GM12878 (cell line): ENCODE measurements around the gene AK5. TPM values are rescaled to one million over a fixed set of nuclear protein-coding genes. Genes with fewer than 3 reads are reported as not detected.

Source experiments
- ATAC-seq: fragments of 200-7000 bp; cut with Tn5 transposase; 3 replicates; pipeline ENCODE4 v1.9.1; 2020; ENCODE audit warnings: mild to moderate bottlenecking, moderate library complexity
- BruUV-seq: library from RNA; stranded (reverse); fragments of 400-500 nt; replicated peaks from 2 replicates; lab custom pipeline; 2021; lab: Mats Ljungman, UMichigan
- CTCF ChIA-PET: fragments of 300-600 bp; sonication (Branson Sonifier 250); formaldehyde crosslinking; extraction: SDS; loops from one replicate; lab custom pipeline; 2021; ENCODE audit warnings: inconsistent platforms; lab: Yijun Ruan, JAX
- POLR2A ChIA-PET: fragments of 350-600 bp; formaldehyde crosslinking; extraction: SDS; loops from one replicate; lab custom pipeline; 2021; ENCODE audit warnings: inconsistent platforms; lab: Charles Lee
- RAD21 ChIA-PET: fragments of 300-600 bp; sonication (Branson Sonifier 250); formaldehyde crosslinking; loops from one replicate; lab custom pipeline; 2023; ENCODE audit warnings: antibody characterized with exemption; ENCODE audit not compliant: unreplicated experiment; lab: Charles Lee
- SMC1A ChIA-PET: fragments of 300-600 bp; sonication (Branson Sonifier 250); formaldehyde crosslinking; loops from one replicate; lab custom pipeline; 2023; ENCODE audit not compliant: unreplicated experiment, uncharacterized antibody; lab: Charles Lee
- DNase-seq: peaks from one replicate; pipeline ENCODE4 v3.0.0-alpha.2; 2011; ENCODE audit warnings: low read depth, low spot score
- FAIRE-seq: peaks from 3 replicates; lab custom pipeline; 2011; peaks lifted over from hg19 to GRCh38; lab: Jason Lieb, UNC
- H2AFZ ChIP-seq: 2 replicates; pipeline ENCODE4 v1.6.0; 2011; ENCODE audit warnings: low read depth, low read length, control low read depth; ENCODE audit not compliant: control insufficient read depth
- H3K27ac ChIP-seq: 2 replicates; pipeline ENCODE4 v1.5.1; 2011; ENCODE audit warnings: control low read depth; ENCODE audit not compliant: control insufficient read depth, insufficient read depth
- H3K27me3 ChIP-seq, 2 experiments: replicated peaks in 1 of 2; 2 replicates each; pipeline versions ENCODE4 v1.6.0 to v1.6.1; 2011; ENCODE audit warnings: low read length in 1 of 2; ENCODE audit not compliant: control insufficient read depth in 2 of 2, insufficient read depth in 2 of 2
- H3K36me3 ChIP-seq, 2 experiments: 2 replicates each; pipeline ENCODE4 v1.5.1; 2011; ENCODE audit warnings: low read length in 1 of 2; ENCODE audit not compliant: control insufficient read depth in 2 of 2, insufficient read depth in 2 of 2
- H3K4me1 ChIP-seq: 2 replicates; pipeline ENCODE4 v1.6.1; 2011; ENCODE audit warnings: mild to moderate bottlenecking, low read length, moderate library complexity, mixed read lengths; ENCODE audit not compliant: control insufficient read depth, insufficient read depth
- H3K4me2 ChIP-seq: 2 replicates; pipeline ENCODE4 v1.6.0; 2011; ENCODE audit warnings: control low read depth; ENCODE audit not compliant: control insufficient read depth, insufficient read depth
- H3K4me3 ChIP-seq: fragments of 200-600 bp; sonication (generic); 2 replicates; pipeline ENCODE4 v1.5.1; 2016
- H3K79me2 ChIP-seq: 2 replicates; pipeline ENCODE4 v1.6.0; 2011; ENCODE audit warnings: low read length; ENCODE audit not compliant: control insufficient read depth, insufficient read depth
- H3K9ac ChIP-seq: 2 replicates; pipeline ENCODE4 v1.8.0; 2011; ENCODE audit warnings: low read length, control low read depth, mixed read lengths; ENCODE audit not compliant: control insufficient read depth, insufficient read depth
- H3K9me3 ChIP-seq: replicated peaks from 3 replicates; pipeline ENCODE4 v1.5.1; 2011; ENCODE audit warnings: mild to moderate bottlenecking, low read length; ENCODE audit not compliant: control insufficient read depth, insufficient read depth
- H4K20me1 ChIP-seq: 2 replicates; pipeline ENCODE4 v1.6.0; 2011; ENCODE audit not compliant: control insufficient read depth, insufficient read depth
- ASH2L ChIP-seq: fragments of 300-600, 200-600 bp; sonication (generic); IDR thresholded peaks from 2 replicates; pipeline ENCODE4 v1.6.1; 2017; ENCODE audit warnings: low read depth, mild to moderate bottlenecking, borderline replicate concordance
- ATF2 ChIP-seq: IDR thresholded peaks from 2 replicates; pipeline ENCODE4 v1.6.1; 2012; ENCODE audit warnings: low read length, inconsistent platforms
- BCLAF1 ChIP-seq: fragments of 450-650 bp; IDR thresholded peaks from 2 replicates; pipeline ENCODE4 v1.6.1; 2017; ENCODE audit warnings: antibody characterized with exemption, mild to moderate bottlenecking, moderate library complexity
- CBX5 ChIP-seq: sonication (generic); IDR thresholded peaks from 2 replicates; pipeline ENCODE4 v1.6.1; 2016; ENCODE audit warnings: low read depth, moderate library complexity, mild to moderate bottlenecking, inconsistent platforms
- CHD1 ChIP-seq: IDR thresholded peaks from 2 replicates; pipeline ENCODE4 v1.6.1; 2012; ENCODE audit warnings: low read depth, low read length, improper control_type of control experiment
- EP300 ChIP-seq, 2 experiments: fragments of 150-350 bp in 1 of 2; IDR thresholded peaks; 2 replicates each; pipeline ENCODE4 v1.6.1; 2011 to 2012; ENCODE audit warnings: low read depth in 2 of 2, low read length in 2 of 2, borderline replicate concordance in 1 of 2, improper control_type of control experiment in 1 of 2, inconsistent platforms in 1 of 2; ENCODE audit not compliant: control insufficient read depth in 1 of 2
- IRF4 ChIP-seq: IDR thresholded peaks from 2 replicates; pipeline ENCODE4 v1.6.1; 2011; ENCODE audit warnings: low read depth, low read length
- KAT2A ChIP-seq: conservative IDR thresholded peaks from 2 replicates; pipeline ENCODE4 v1.6.1; 2011; ENCODE audit warnings: low read depth, low read length; ENCODE audit not compliant: control insufficient read depth
- NBN ChIP-seq: fragments of 450-650 bp; IDR thresholded peaks from 2 replicates; pipeline ENCODE4 v1.6.1; 2016
- NR2C1 ChIP-seq: fragments of 450-650 bp; IDR thresholded peaks from 2 replicates; pipeline ENCODE4 v1.6.1; 2017; ENCODE audit warnings: antibody characterized with exemption, mild to moderate bottlenecking, moderate library complexity
- NRF1 ChIP-seq: conservative IDR thresholded peaks from 2 replicates; pipeline ENCODE4 v1.6.1; 2011; ENCODE audit warnings: mild to moderate bottlenecking, low read depth, low read length, improper control_type of control experiment
- POLR2AphosphoS2 ChIP-seq: IDR thresholded peaks from 2 replicates; pipeline ENCODE4 v1.6.1; 2011; ENCODE audit warnings: low read depth, mild to moderate bottlenecking, low read length, improper control_type of control experiment, moderate library complexity
- POLR2AphosphoS5 ChIP-seq: IDR thresholded peaks from 2 replicates; pipeline ENCODE4 v1.6.1; 2011; ENCODE audit warnings: mild to moderate bottlenecking, low read length, inconsistent platforms
- RCOR1 ChIP-seq: conservative IDR thresholded peaks from 2 replicates; pipeline ENCODE4 v1.6.1; 2012; ENCODE audit warnings: low read depth, low read length, improper control_type of control experiment
- SREBF2 ChIP-seq: IDR thresholded peaks from 2 replicates; pipeline ENCODE4 v1.6.1; 2012; ENCODE audit warnings: mild to moderate bottlenecking, low read length
- TBL1XR1 ChIP-seq: IDR thresholded peaks from 2 replicates; pipeline ENCODE4 v1.6.1; 2012; ENCODE audit warnings: low read depth, low read length, improper control_type of control experiment
- ZNF274 ChIP-seq: IDR thresholded peaks from one replicate; pipeline ENCODE4 v1.8.0; 2011; ENCODE audit not compliant: insufficient read length, insufficient read depth
- WGBS: methylation state at CpG from one replicate; pipeline ENCODE4 v1.1.6; 2016; ENCODE audit warnings: low lambda C conversion rate; ENCODE audit not compliant: insufficient replicate concordance, insufficient coverage; ENCODE audit errors: missing lambda C conversion rate; 5-methylcytosine and 5-hydroxymethylcytosine counted together
- in situ Hi-C: fragments of 300-500 bp; cut with MboI; formaldehyde crosslinking; loops from 9 replicates; pipeline ENCODE4 v1.14.3; 2018; ENCODE audit warnings: mixed read lengths
- intact Hi-C: fragments of 100-400 bp; cut with micrococcal nuclease; formaldehyde crosslinking; loops from one replicate; pipeline ENCODE4 v1.14.2; 2022; ENCODE audit not compliant: unreplicated experiment
- polyA plus RNA-seq, 11 experiments: library from polyadenylated mRNA; depleted of rRNA in 4 of 11; unstranded in 6 of 11; stranded (reverse) in 5 of 11; fragments of >200 nt; fragmentation: Nextera tagmentation in 4 of 11; fragmentation: Illumina TruSeq in 1 of 11; extraction: Ambion mirVana in 4 of 11; extraction: Trizol in 1 of 11; gene quantifications; 1 replicate in 1 of 11; 2 replicates in 10 of 11; pipeline versions ENCODE4 v1.2.1 to v1.2.3, GENCODE V29; 2011 to 2016; ENCODE audit warnings: inconsistent platforms in 2 of 11, missing spikeins in 2 of 11, low read depth in 1 of 11
- total RNA-seq, 4 experiments: library from RNA; depleted of rRNA in 3 of 4; stranded (reverse); fragments of >200 nt in 3 of 4; fragmentation: Illumina TruSeq in 1 of 4; extraction: Trizol in 1 of 4; gene quantifications; 2 replicates each; pipeline versions ENCODE4 v1.2.1 to v1.2.3, GENCODE V29; 2013 to 2021

Gene AK5
- total and polyA plus RNA-seq, 10 of the 15 experiments (the other 5 are each of a cell fraction or from before 2014, with no cell fraction given) = 0.08 to 0.33 TPM; not detected in 8

DNA sequence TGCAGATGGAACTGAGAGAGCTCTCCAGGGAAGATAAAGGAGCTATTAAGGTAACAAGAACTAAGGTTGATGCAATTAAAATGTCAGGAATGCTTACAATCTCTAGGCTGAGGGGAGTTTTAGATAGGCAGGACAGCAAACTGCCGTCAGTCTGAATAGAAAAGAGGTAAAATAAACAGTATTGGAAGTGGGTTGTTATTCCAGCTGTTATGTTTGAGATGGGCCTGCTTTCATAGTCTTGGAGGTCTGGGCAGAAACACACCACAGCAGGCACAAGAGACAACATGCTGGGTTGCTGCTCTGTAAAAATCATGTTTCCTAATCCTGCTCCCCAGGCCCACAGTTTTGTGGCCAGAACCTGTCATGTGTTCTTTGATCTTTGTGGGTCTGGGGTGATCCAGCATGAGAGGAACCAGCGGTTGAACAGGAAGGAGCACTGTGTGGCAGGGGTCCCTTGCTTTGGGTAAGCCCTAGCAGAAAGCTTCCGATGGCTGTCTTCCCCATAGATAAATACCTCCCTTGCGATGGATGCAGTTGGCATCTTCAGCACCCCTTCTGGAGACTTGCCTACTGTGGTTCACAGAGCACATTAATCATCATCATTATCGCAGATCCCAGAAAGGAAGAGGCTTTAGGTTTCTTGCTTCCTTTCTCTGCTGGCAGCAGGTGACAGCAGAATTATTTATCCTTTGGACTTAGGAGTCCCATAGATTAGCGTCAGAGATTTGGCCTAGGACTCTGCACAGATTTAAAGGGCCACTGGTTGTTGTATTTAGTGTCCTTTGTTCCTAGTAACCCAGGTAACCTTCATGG is 97.1 kb downstream of the AK5 start:
- TF ChIP-seq IRF4 (no peak), ZNF274 (no peak), ATF2 (no peak), EP300 (IDR thresholded peaks at IDR 0.05; ENCODE audit: borderline replicate concordance in 1 of 2, control insufficient read depth in 1 of 2, low read depth in 2 of 2, low read length in 2 of 2) (no peak), POLR2AphosphoS5 (no peak), NRF1 (no peak), BCLAF1 (no peak), NBN (no peak), CBX5 (no peak), SREBF2 (no peak), CHD1 (no peak), POLR2AphosphoS2 (no peak), RCOR1 (no peak), TBL1XR1 (no peak), ASH2L (no peak), NR2C1 (no peak), KAT2A (no peak)
- no peaks in the 10 kb centered on the region for H4K20me1 ChIP-seq
- 14% methylated on average over 6 of the region's 6 CpGs for WGBS
- intact Hi-C loops (no loop called here), in situ Hi-C loops (no loop called here)
- H3K4me3 ChIP-seq = no peak overlapping the region
- H2AFZ ChIP-seq = no peak overlapping the region
- RAD21 ChIA-PET = no interaction called here
- CTCF ChIA-PET = no interaction called here
- no peak overlapping the region for H3K9ac ChIP-seq
- no peak for ATAC-seq
- H3K9me3 ChIP-seq = no peaks in the 10 kb centered on the region
- H3K4me2 ChIP-seq = no peak overlapping the region
- POLR2A ChIA-PET = no interaction called here
- SMC1A ChIA-PET = interaction anchor here (0.6 kb wide), 1 partner anchor 229 kb away, joined by 3 read pairs; no protein-coding TSS in a partner anchor
- no peaks in the 10 kb centered on the region for H3K4me1 ChIP-seq
- no peaks in the 10 kb centered on the region for H3K79me2 ChIP-seq
- no peaks in the 10 kb centered on the region for H3K36me3 ChIP-seq
- no TSS peak for BruUV-seq
- no peaks in the 10 kb centered on the region; a peak in 2 of 4 replicates for H3K27me3 ChIP-seq
- H3K27ac ChIP-seq = no peak overlapping the region
- DNase-seq = no peak
- FAIRE-seq = no peak
